CD4-positive, alpha-beta T cell (primary cell): ENCODE data around the gene TLCD2. TPM values are rescaled to one million over a fixed set of nuclear protein-coding genes. Genes with fewer than 3 reads are reported as not detected.
"Not testable (repeated sequence)": the region's sequence is repeated elsewhere in the genome, so short reads cannot be mapped to it uniquely, and the experiment has no call there.

Source experiments
- ATAC-seq: fragments of 200-7000 bp; cut with Tn5 transposase; one replicate; pipeline ENCODE4 v1.10.0; 2022; ENCODE audit warnings: mild to moderate bottlenecking; ENCODE audit not compliant: poor library complexity
- CTCF ChIA-PET: fragments of 350-600 bp; sonication (Branson Sonifier 250); formaldehyde crosslinking; loops from one replicate; lab custom pipeline; 2021; ENCODE audit warnings: antibody characterized with exemption, inconsistent platforms; lab: Charles Lee
- POLR2A ChIA-PET: fragments of 350-600 bp; sonication (Branson Sonifier 250); formaldehyde crosslinking; loops from one replicate; lab custom pipeline; 2021; ENCODE audit warnings: antibody characterized with exemption, inconsistent platforms; lab: Charles Lee
- DNase-seq, 14 experiments: peaks; one replicate each; pipeline ENCODE4 v3.0.0-alpha.2; 2013 to 2020; ENCODE audit warnings: mixed read lengths in 2 of 14
- H3K27ac ChIP-seq, 2 donors: one replicate each; pipeline versions ENCODE4 v1.5.1 to v1.7.0; 2013; ENCODE audit warnings: low read length in 2 of 2, low read depth in 1 of 2, mild to moderate bottlenecking in 1 of 2
- H3K27me3 ChIP-seq, 2 experiments: 1 replicate in 1 of 2; 2 replicates in 1 of 2; pipeline versions ENCODE4 v1.6.1 to v1.7.0; 2013; ENCODE audit warnings: low read length in 2 of 2, control low read depth in 1 of 2, mild to moderate bottlenecking in 1 of 2, moderate library complexity in 1 of 2; ENCODE audit not compliant: insufficient read depth in 2 of 2, control insufficient read depth in 1 of 2
- H3K36me3 ChIP-seq: one replicate; pipeline ENCODE4 v1.6.1; 2013; ENCODE audit warnings: low read length, control low read depth; ENCODE audit not compliant: insufficient read depth
- H3K4me1 ChIP-seq: one replicate; pipeline ENCODE4 v1.6.1; 2013; ENCODE audit warnings: low read length, control low read depth; ENCODE audit not compliant: insufficient read depth
- H3K4me3 ChIP-seq: one replicate; pipeline ENCODE4 v1.5.1; 2013; ENCODE audit warnings: mild to moderate bottlenecking, low read length, moderate library complexity
- H3K9me3 ChIP-seq, 2 experiments: 1 replicate in 1 of 2; 2 replicates in 1 of 2; pipeline versions ENCODE4 v1.6.1 to v1.7.0; 2013; ENCODE audit warnings: low read length in 2 of 2, mild to moderate bottlenecking in 2 of 2, control low read depth in 1 of 2, moderate library complexity in 1 of 2; ENCODE audit not compliant: control insufficient read depth in 1 of 2, insufficient read depth in 1 of 2
- H3K27ac Mint-ChIP-seq: one replicate; pipeline ENCODE4 v1.8.0; 2020; ENCODE audit warnings: mixed read lengths
- H3K27me3 Mint-ChIP-seq: one replicate; pipeline ENCODE4 v1.8.0; 2021; ENCODE audit warnings: mixed read lengths
- H3K36me3 Mint-ChIP-seq: one replicate; pipeline ENCODE4 v1.8.0; 2021; ENCODE audit warnings: low read depth, mixed read lengths
- H3K4me1 Mint-ChIP-seq: one replicate; pipeline ENCODE4 v1.8.0; 2021; ENCODE audit warnings: low read depth, mixed read lengths
- H3K4me3 Mint-ChIP-seq: one replicate; pipeline ENCODE4 v1.8.0; 2020; ENCODE audit warnings: mild to moderate bottlenecking, mixed read lengths
- H3K9me3 Mint-ChIP-seq: one replicate; pipeline ENCODE4 v1.8.0; 2020; ENCODE audit warnings: mixed read lengths
- intact Hi-C, 2 experiments: fragments of 100-400 bp; cut with DNase I in 1 of 2; cut with micrococcal nuclease in 1 of 2; formaldehyde crosslinking; loops; one replicate each; pipeline versions ENCODE4 v1.15.1 to v1.9.0; 2023 to 2025; cut with DNase I, micrococcal nuclease
- total RNA-seq, 174 experiments: library from RNA in 2 of 174; stranded (reverse) in 2 of 174; gene quantifications; one replicate each; pipeline ENCODE4 v1.2.3 and lab custom pipeline; 2021 to 2026
- TF ChIP-seq, protein P1 (sequence below): fragments of 200-600 bp; IDR thresholded peaks from one replicate; pipeline ENCODE4 v1.8.0; 2022; ENCODE audit warnings: antibody characterized with exemption, mild to moderate bottlenecking

TLCD2 gene
- total RNA-seq, 2 experiments from 2014 or later: 0.19 to 0.34 TPM

DNA sequence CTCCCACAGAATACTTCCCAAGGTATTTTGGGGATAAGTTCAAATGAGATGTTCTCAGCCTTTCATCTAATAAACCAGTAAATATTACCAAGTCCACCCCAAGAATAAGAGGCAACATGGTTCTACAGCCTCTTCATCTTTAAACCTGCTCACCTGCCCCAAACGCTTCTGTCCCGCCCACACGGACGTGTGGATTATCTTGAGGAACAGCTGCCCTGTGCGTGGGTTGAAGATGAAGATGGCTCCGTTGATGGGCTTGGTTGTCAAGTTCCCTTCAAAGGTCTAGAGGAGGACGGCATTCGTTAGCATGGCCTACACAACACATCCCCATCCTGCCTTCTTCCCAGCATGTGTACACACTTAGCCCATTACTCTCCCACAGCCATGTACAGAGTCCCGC lies 52.1 kb downstream of the TLCD2 start:
- Mint-ChIP-seq H3K4me1 (no peaks in the 10 kb centered on the region), H3K9me3 (no peaks in the 10 kb centered on the region), H3K4me3 (no peak overlapping the region), H3K27ac (no peak overlapping the region), H3K27me3 (no peaks in the 10 kb centered on the region), H3K36me3 (peaks cover 93% of the 10 kb centered on the region)
- Histone ChIP-seq H3K36me3 (peaks cover 95% of the 10 kb centered on the region), H3K4me1 (no peaks in the 10 kb centered on the region), H3K4me3 (no peak overlapping the region), H3K27me3 (no peaks in the 10 kb centered on the region), H3K9me3 (no peaks in the 10 kb centered on the region), H3K27ac (no peak overlapping the region)
- CTCF ChIA-PET: interaction anchor here (3.8 kb wide), 1 partner anchor 9 kb away, joined by 12 read pairs; the partner anchor contains the start of gene RILP
- intact Hi-C loops: no loop called here
- TF ChIP-seq, protein P1, sequence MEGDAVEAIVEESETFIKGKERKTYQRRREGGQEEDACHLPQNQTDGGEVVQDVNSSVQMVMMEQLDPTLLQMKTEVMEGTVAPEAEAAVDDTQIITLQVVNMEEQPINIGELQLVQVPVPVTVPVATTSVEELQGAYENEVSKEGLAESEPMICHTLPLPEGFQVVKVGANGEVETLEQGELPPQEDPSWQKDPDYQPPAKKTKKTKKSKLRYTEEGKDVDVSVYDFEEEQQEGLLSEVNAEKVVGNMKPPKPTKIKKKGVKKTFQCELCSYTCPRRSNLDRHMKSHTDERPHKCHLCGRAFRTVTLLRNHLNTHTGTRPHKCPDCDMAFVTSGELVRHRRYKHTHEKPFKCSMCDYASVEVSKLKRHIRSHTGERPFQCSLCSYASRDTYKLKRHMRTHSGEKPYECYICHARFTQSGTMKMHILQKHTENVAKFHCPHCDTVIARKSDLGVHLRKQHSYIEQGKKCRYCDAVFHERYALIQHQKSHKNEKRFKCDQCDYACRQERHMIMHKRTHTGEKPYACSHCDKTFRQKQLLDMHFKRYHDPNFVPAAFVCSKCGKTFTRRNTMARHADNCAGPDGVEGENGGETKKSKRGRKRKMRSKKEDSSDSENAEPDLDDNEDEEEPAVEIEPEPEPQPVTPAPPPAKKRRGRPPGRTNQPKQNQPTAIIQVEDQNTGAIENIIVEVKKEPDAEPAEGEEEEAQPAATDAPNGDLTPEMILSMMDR: no peak
- DNase-seq: no peak
- ATAC-seq: no peak
- POLR2A ChIA-PET: no interaction called here

DNA sequence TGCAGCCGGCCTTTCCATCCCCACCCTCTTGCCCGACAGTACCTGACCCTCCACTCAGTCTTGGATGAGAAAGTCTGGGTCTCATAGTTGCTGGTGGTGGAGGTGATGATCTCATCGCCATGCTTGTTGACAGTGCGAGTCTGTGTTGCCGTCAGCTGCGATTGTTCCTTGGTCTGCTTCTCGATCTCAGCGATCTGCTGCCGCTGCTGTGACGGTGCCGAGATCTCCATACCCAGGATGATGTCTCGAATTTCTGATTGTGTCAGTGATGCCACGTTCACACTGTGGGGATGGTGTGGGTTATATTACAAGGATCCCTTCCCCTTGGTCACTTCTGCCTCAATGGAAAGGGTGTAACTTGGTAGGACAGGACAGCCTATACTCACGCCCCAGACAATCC lies 56.4 kb downstream of the TLCD2 start:
- TF ChIP-seq, protein P1: no peak
- H3K9me3 Mint-ChIP-seq: no peaks in the 10 kb centered on the region
- CTCF ChIA-PET: no interaction called here
- no peaks in the 10 kb centered on the region for H3K27me3 ChIP-seq
- no peaks in the 10 kb centered on the region for H3K27me3 Mint-ChIP-seq
- POLR2A ChIA-PET: no interaction called here
- H3K4me1 Mint-ChIP-seq: no peaks in the 10 kb centered on the region
- no peaks in the 10 kb centered on the region for H3K9me3 ChIP-seq
- peak overlapping the region; percentile 54 for H3K4me3 Mint-ChIP-seq
- no peak overlapping the region for H3K27ac ChIP-seq
- no peak overlapping the region for H3K4me3 ChIP-seq
- H3K36me3 Mint-ChIP-seq: peaks cover 75% of the 10 kb centered on the region
- peaks cover 81% of the 10 kb centered on the region for H3K36me3 ChIP-seq
- ATAC-seq (no peak), DNase-seq (no peak)
- peak overlapping the region; percentile 42 for H3K27ac Mint-ChIP-seq
- intact Hi-C loops: no loop called here
- peaks cover 8% of the 10 kb centered on the region for H3K4me1 ChIP-seq

DNA sequence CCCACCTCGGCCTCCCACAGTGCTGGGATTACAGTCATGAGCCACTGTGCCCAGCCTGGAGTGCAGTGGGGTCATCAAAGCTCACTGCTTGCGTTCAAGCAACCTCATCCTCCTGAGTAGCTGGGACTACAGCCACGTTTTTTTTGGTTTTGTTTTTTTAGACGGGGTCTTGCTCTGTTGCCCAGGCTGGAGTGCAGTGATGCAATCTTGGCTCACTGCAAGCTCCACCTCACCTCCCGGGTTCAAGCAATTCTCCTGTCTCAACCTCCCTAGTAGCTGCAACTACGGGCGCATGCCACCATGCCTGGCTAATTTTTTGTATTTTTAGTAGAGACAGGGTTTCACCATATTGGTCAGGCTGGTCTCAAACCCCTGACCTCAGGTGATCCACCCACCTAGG lies 57.4 kb downstream of the TLCD2 start:
- H3K36me3 ChIP-seq: peaks cover 71% of the 10 kb centered on the region
- POLR2A ChIA-PET: interaction anchor here (1.1 to 1.2 kb wide), 2 partner anchors 17 to 31 kb away, joined by 3 read pairs; no protein-coding TSS in a partner anchor
- H3K4me1 Mint-ChIP-seq, H3K27me3 Mint-ChIP-seq, H3K9me3 Mint-ChIP-seq, ATAC-seq, H3K4me3 ChIP-seq, CTCF ChIA-PET, DNase-seq, H3K27me3 ChIP-seq, H3K9me3 ChIP-seq, H3K27ac Mint-ChIP-seq, H3K27ac ChIP-seq, intact Hi-C loops: not testable (repeated sequence)
- peaks cover 17% of the 10 kb centered on the region for H3K4me1 ChIP-seq
- Mint-ChIP-seq H3K4me3 (peak overlapping the region; percentile 34), H3K36me3 (peaks cover 66% of the 10 kb centered on the region)

Other genes starting within 250 kb of the TLCD2 start
- 10 to 100 TPM; 21.0 to 24.7 TPM for gene MYO1C, start 217.7 kb downstream of the TLCD2 start, total RNA-seq
- gene INPP5K, start 193.8 kb downstream of the TLCD2 start, total RNA-seq: 100 to 1,000 TPM; 199 to 207 TPM
- 10 to 100 TPM; 24.5 to 29.0 TPM for gene PITPNA, start 147.6 kb downstream of the TLCD2 start, total RNA-seq
- 10 to 100 TPM in 1 of 2 experiments, 1 to 10 TPM in 1; 9.0 to 10.2 TPM for gene SLC43A2, start 81.5 kb downstream of the TLCD2 start, total RNA-seq
- gene SCARF1, start 64.6 kb downstream of the TLCD2 start, total RNA-seq: under 1 TPM; 0.41 to 0.45 TPM
- gene RILP, start 60.5 kb downstream of the TLCD2 start, total RNA-seq: 1 to 10 TPM; 1.3 to 1.5 TPM
- 100 to 1,000 TPM; 550 to 572 TPM for gene PRPF8, start 25.5 kb downstream of the TLCD2 start, total RNA-seq
- 10 to 100 TPM; 24.8 to 25.0 TPM for gene WDR81, start 14.3 kb upstream of the TLCD2 start, total RNA-seq
- under 1 TPM; 0.49 to 0.59 TPM for gene SERPINF2, start 32.5 kb upstream of the TLCD2 start, total RNA-seq
- 1 to 10 TPM; 3.0 to 4.8 TPM for gene SERPINF1, start 51.7 kb upstream of the TLCD2 start, total RNA-seq
- 10 to 100 TPM in 1 of 2 experiments, 1 to 10 TPM in 1; 9.3 to 10.6 TPM for gene SMYD4, start 119.5 kb upstream of the TLCD2 start, total RNA-seq
- gene RPA1, start 119.6 kb upstream of the TLCD2 start, total RNA-seq: 10 to 100 TPM; 38.6 to 38.7 TPM